Esophagus squamous epithelium (tissue), 4 donors: ENCODE results near the gene VKORC1L1.

Experiments
- POLR2A ChIP-seq, 4 donors: fragments of 450-650 bp; IDR thresholded peaks; one replicate each; pipeline ENCODE4 v1.6.1; 2017; ENCODE audit warnings: antibody characterized with exemption in 4 of 4, mild to moderate bottlenecking in 4 of 4, moderate library complexity in 3 of 4
- TF ChIP-seq, protein P1 (sequence below), 6 experiments: fragments of 450-650 bp in 4 of 6; fragments of 200-600 bp in 2 of 6; sonication (generic) in 2 of 6; IDR thresholded peaks; one replicate each; pipeline ENCODE4 v1.5.1; 2016 to 2019; ENCODE audit warnings: antibody characterized with exemption in 6 of 6, mild to moderate bottlenecking in 4 of 6, moderate library complexity in 4 of 6

GRCh38 chr7:65896279-65896870 is 23.5 kb downstream of the VKORC1L1 start:
- TF ChIP-seq, protein P1, sequence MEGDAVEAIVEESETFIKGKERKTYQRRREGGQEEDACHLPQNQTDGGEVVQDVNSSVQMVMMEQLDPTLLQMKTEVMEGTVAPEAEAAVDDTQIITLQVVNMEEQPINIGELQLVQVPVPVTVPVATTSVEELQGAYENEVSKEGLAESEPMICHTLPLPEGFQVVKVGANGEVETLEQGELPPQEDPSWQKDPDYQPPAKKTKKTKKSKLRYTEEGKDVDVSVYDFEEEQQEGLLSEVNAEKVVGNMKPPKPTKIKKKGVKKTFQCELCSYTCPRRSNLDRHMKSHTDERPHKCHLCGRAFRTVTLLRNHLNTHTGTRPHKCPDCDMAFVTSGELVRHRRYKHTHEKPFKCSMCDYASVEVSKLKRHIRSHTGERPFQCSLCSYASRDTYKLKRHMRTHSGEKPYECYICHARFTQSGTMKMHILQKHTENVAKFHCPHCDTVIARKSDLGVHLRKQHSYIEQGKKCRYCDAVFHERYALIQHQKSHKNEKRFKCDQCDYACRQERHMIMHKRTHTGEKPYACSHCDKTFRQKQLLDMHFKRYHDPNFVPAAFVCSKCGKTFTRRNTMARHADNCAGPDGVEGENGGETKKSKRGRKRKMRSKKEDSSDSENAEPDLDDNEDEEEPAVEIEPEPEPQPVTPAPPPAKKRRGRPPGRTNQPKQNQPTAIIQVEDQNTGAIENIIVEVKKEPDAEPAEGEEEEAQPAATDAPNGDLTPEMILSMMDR (IDR thresholded peaks at IDR 0.05) = no peak
- TF ChIP-seq POLR2A (IDR thresholded peaks at IDR 0.05) = no peak
